Natural killer cell (primary cell): ENCODE measurements around the gene FEM1A. TPM values are rescaled to one million over a fixed set of nuclear protein-coding genes. Genes with fewer than 3 reads are reported as not detected.

Experiments used
- ATAC-seq, 3 donors: fragments of 150-1000 bp in 2 of 3; fragments of 200-7000 bp in 1 of 3; cut with Tn5 transposase; 1 replicate in 1 of 3; 2 replicates in 2 of 3; pipeline ENCODE4 v1.10.0; 2021; ENCODE audit warnings: mild to moderate bottlenecking in 2 of 3, moderate library complexity in 2 of 3
- DNase-seq, 2 donors: peaks; one replicate each; pipeline versions ENCODE4 v3.0.0 to v3.0.0-alpha.2; 2013 to 2021; ENCODE audit warnings: mixed read lengths in 1 of 2
- H3K27ac ChIP-seq: one replicate; pipeline ENCODE4 v1.5.1; 2013; ENCODE audit warnings: mild to moderate bottlenecking, low read length
- H3K27me3 ChIP-seq: one replicate; pipeline ENCODE4 v1.6.1; 2013; ENCODE audit warnings: low read length; ENCODE audit not compliant: control insufficient read depth, insufficient read depth
- H3K36me3 ChIP-seq: one replicate; pipeline ENCODE4 v1.6.1; 2013; ENCODE audit warnings: low read length; ENCODE audit not compliant: control insufficient read depth, insufficient read depth
- H3K4me1 ChIP-seq: one replicate; pipeline ENCODE4 v1.6.1; 2013; ENCODE audit warnings: low read length; ENCODE audit not compliant: control insufficient read depth, insufficient read depth
- H3K4me3 ChIP-seq: one replicate; pipeline ENCODE4 v1.5.1; 2013; ENCODE audit warnings: low read length
- H3K9me3 ChIP-seq: one replicate; pipeline ENCODE4 v1.6.1; 2013; ENCODE audit warnings: low read length; ENCODE audit not compliant: control insufficient read depth, insufficient read depth
- H3K27ac Mint-ChIP-seq, 2 donors: one replicate each; pipeline ENCODE4 v1.8.0; 2022; ENCODE audit warnings: mild to moderate bottlenecking in 2 of 2, mixed read lengths in 2 of 2, moderate library complexity in 1 of 2
- H3K27me3 Mint-ChIP-seq, 2 donors: one replicate each; pipeline ENCODE4 v1.8.0; 2022; ENCODE audit warnings: low read depth in 2 of 2, mixed read lengths in 2 of 2
- H3K36me3 Mint-ChIP-seq: one replicate; pipeline ENCODE4 v1.8.0; 2022; ENCODE audit warnings: mixed read lengths
- H3K4me1 Mint-ChIP-seq, 2 donors: one replicate each; pipeline ENCODE4 v1.8.0; 2022; ENCODE audit warnings: mixed read lengths in 2 of 2
- H3K4me3 Mint-ChIP-seq: one replicate; pipeline ENCODE4 v1.8.0; 2022; ENCODE audit warnings: mild to moderate bottlenecking, moderate library complexity, mixed read lengths
- H3K9me3 Mint-ChIP-seq, 2 donors: one replicate each; pipeline ENCODE4 v1.8.0; 2022; ENCODE audit warnings: mixed read lengths in 2 of 2
- CTCF ChIP-seq: fragments of 200-600 bp; IDR thresholded peaks from one replicate; pipeline ENCODE4 v1.8.0; 2022; ENCODE audit warnings: antibody characterized with exemption
- WGBS: methylation state at CpG from one replicate; pipeline ENCODE4 v1.1.7; 2013; ENCODE audit warnings: missing lambda C conversion rate; ENCODE audit not compliant: insufficient coverage; 5-methylcytosine and 5-hydroxymethylcytosine counted together
- intact Hi-C: fragments of 100-400 bp; cut with micrococcal nuclease; formaldehyde crosslinking; loops from one replicate; pipeline ENCODE4 v1.14.2; 2022
- total RNA-seq, 4 donors: library from RNA; stranded (reverse); fragments of 120-200 nt in 1 of 4; gene quantifications; one replicate each; pipeline versions ENCODE4 v1.2.3 to v1.2.4, GENCODE V29; 2013 to 2022

Gene FEM1A
- total RNA-seq, 3 donors from 2014 or later (not counting 1 experiment from before 2014, with no cell fraction given), result 11.0 to 13.9 (median 13.7) TPM

DNA sequence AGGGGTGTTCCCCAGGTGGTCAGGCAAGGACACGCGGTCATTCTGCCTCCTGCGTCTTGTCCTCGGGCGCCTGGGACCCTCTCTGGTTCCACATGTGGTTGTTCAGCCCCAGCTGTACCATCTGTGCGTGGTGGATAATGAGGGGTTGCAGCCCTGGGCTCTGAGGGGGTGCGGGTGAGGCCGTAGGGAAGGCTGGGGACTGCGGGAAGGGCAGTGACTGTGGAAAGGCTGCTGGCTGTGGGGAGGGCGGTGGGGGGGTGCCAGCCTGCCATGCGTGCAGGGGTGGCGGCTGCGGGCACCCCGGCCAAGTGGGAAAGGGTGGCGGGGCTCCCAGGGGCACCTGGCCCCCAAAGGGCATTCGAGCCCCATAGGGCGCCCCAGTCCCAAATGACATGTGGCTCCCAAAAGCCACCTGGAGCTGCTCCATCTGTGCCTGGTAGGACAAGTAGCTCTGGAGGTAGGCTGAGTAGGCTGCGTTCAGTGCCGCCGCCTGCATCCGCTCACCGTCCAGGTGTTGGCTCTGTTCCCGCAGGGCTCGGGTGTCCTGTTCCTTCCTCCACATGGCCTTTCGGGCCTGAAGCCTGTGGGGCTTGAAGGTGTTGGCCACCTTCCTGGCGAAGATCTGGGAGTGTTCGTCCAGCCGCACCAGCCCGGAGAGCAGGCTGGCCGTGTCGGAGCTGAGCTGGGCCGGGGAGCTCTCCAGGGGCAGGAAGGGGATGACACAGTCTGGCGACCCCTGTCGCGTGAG, 24.8 kb downstream of the FEM1A start:
- peaks cover 5 to 17% of the 10 kb centered on the region in 2 donors for H3K4me1 Mint-ChIP-seq
- no peaks in the 10 kb centered on the region for H3K36me3 Mint-ChIP-seq
- ATAC-seq (no peak), DNase-seq (no peak)
- Histone ChIP-seq H3K36me3 (peaks cover 17% of the 10 kb centered on the region), H3K27me3 (no peaks in the 10 kb centered on the region), H3K4me1 (peaks cover 16% of the 10 kb centered on the region), H3K9me3 (no peaks in the 10 kb centered on the region), H3K4me3 (no peak overlapping the region), H3K27ac (no peak overlapping the region)
- H3K9me3 Mint-ChIP-seq, result no peaks in the 10 kb centered on the region
- 96% methylated on average over 35 of the region's 35 CpGs for WGBS
- peak overlapping the region; percentile 26 to 73 for H3K27ac Mint-ChIP-seq
- H3K27me3 Mint-ChIP-seq, result no peaks in the 10 kb centered on the region
- intact Hi-C loops, result no loop called here
- no peak for TF ChIP-seq CTCF
- H3K4me3 Mint-ChIP-seq, result no peak overlapping the region

DNA sequence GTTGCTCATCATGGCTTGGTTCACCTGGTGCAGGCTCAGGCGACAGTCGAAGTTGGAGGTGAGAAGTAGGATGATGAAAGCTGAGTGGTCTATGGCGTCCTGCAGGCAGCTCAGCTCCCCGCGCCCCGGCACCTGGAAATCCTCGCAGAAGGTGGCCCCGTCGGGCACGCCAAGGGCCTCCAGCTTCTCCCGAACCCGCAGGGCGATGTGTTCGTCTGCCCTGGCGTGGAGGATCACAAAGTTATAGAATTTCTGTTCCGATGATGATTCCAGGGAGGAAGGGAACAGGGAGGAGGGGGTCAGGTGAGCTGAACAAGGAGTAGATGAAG, 25.4 kb downstream of the FEM1A start:
- WGBS, result 98% methylated on average over 16 of the region's 16 CpGs
- H3K27ac Mint-ChIP-seq, result peak overlapping the region in 1 of 2 donors; percentile 26
- no peaks in the 10 kb centered on the region for H3K27me3 Mint-ChIP-seq
- Histone ChIP-seq H3K4me3 (no peak overlapping the region), H3K4me1 (peaks cover 10% of the 10 kb centered on the region), H3K36me3 (peaks cover 17% of the 10 kb centered on the region), H3K9me3 (no peaks in the 10 kb centered on the region), H3K27ac (no peak overlapping the region), H3K27me3 (no peaks in the 10 kb centered on the region)
- peaks cover 5 to 12% of the 10 kb centered on the region in 2 donors for H3K4me1 Mint-ChIP-seq
- no peak for ATAC-seq
- no peak overlapping the region for H3K4me3 Mint-ChIP-seq
- intact Hi-C loops, result no loop called here
- H3K9me3 Mint-ChIP-seq, result no peaks in the 10 kb centered on the region
- no peak for DNase-seq
- no peak for TF ChIP-seq CTCF
- no peaks in the 10 kb centered on the region for H3K36me3 Mint-ChIP-seq

DNA sequence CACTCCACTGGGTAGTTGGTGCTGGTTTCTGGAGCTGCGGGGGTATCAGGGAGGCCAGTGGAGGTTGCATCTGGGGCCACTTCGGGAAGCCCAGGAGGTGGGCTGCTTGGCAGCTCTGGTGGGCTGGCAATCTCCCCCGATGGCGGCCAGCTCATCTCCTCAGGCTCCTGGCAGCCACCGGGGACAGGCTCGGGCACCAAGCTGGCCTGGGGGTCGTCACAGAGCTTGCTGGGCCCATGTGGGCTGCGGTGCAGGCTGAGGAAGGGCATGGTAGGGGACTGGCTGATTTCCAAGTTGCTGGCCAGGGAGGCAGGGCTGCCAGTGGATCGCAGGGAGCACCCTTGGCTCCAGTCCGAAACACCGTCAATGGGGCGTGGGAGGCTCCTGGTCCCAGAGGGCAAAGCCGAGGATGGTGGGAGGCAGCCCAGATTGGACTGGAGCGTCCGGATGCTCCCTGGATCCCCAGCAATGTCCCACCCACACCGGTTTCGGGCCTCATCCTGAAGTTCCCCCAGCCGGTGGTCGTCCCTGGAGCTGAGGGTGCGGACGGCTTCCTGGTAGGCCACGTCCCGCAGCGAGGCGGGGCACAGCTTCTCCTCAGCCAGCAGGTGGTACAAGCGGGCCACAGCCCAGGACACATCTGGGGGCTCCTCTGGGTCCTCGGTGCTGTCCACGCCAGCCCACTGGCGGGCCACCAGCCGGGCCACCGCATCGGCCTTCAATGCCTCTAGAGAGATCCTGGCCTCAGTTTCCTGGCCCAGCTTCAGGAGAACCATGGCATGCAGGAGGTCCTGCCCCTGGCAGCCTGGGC, 26.1 kb downstream of the FEM1A start:
- no peaks in the 10 kb centered on the region for H3K9me3 ChIP-seq
- peaks cover 17% of the 10 kb centered on the region for H3K36me3 ChIP-seq
- no peak overlapping the region for H3K27ac ChIP-seq
- Mint-ChIP-seq H3K27ac (peak overlapping the region in 1 of 2 donors; percentile 26), H3K36me3 (no peaks in the 10 kb centered on the region), H3K4me3 (no peak overlapping the region), H3K4me1 (peaks cover 5 to 14% of the 10 kb centered on the region in 2 donors), H3K27me3 (no peaks in the 10 kb centered on the region), H3K9me3 (no peaks in the 10 kb centered on the region)
- H3K4me3 ChIP-seq, result no peak overlapping the region
- H3K27me3 ChIP-seq, result no peaks in the 10 kb centered on the region
- intact Hi-C loops, result no loop called here
- TF ChIP-seq CTCF, result no peak
- DNase-seq (no peak), ATAC-seq (no peak)
- H3K4me1 ChIP-seq, result peaks cover 10% of the 10 kb centered on the region
- WGBS, result 96% methylated on average over 32 of the region's 32 CpGs
